ENCODE results near the gene BATF3.

BATF3 gene

GRCh38 chr1:212721388-212722247 is 22.0 kb upstream of the BATF3 start:
- H2AFZ ChIP-seq (ENCODE audit: low read depth, low read length): no peak overlapping the region
- no peak overlapping the region for H3K4me2 ChIP-seq (ENCODE audit: low read length)
- H3K4me3 ChIP-seq (ENCODE audit: low read length): no peak overlapping the region
- H3K27ac ChIP-seq (ENCODE audit: low read length): no peak overlapping the region
- H3K27me3 ChIP-seq (ENCODE audit: low read depth, low read length): no peaks in the 10 kb centered on the region
- TF ChIP-seq EZH2phosphoT487 (IDR thresholded peaks at IDR 0.05; ENCODE audit: low read depth): no peak
- TF ChIP-seq CTCF (IDR thresholded peaks at IDR 0.05; ENCODE audit: low read depth, low read length): no peak
- H3K79me2 ChIP-seq (ENCODE audit: low read length): no peaks in the 10 kb centered on the region
- H3K9ac ChIP-seq (ENCODE audit: low read length): no peak overlapping the region
- peaks cover 9% of the 10 kb centered on the region for H3K36me3 ChIP-seq (replicated peaks; ENCODE audit: low read depth, low read length)
- H3K9me3 ChIP-seq (ENCODE audit: insufficient read depth, low read length): no peaks in the 10 kb centered on the region
- H4K20me1 ChIP-seq (ENCODE audit: insufficient read depth, low read length): no peaks in the 10 kb centered on the region
- H3K4me1 ChIP-seq (ENCODE audit: low read length): peaks cover 6% of the 10 kb centered on the region

GRCh38 chr1:212719633-212720032 is 20.0 kb upstream of the BATF3 start:
- TF ChIP-seq EZH2phosphoT487 (IDR thresholded peaks at IDR 0.05; ENCODE audit: low read depth): no peak
- no peak for TF ChIP-seq CTCF (IDR thresholded peaks at IDR 0.05; ENCODE audit: low read depth, low read length)

DNA sequence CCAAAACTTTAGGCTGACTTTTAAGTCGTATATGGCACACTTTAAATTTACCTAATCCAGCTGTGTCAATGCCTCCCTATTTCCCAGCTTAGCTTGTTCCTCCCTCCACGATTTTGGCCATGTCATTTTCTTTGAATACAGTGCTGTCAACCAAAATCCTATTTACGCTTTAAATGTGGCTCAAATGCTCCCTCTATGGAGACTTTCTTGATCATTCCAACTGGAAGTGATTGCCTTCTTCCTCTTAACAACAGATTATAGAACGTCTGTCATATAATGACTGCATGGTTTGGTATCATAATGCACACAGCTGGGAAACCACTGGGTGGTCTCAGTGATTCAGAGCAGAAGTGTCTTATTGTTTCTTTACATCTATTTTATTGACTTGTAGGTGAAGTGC is 18.9 kb upstream of the BATF3 start:
- Histone ChIP-seq H3K9ac (ENCODE audit: low read length) (no peak overlapping the region), H3K27ac (ENCODE audit: low read length) (no peak overlapping the region), H3K4me2 (ENCODE audit: low read length) (no peak overlapping the region), H3K36me3 (replicated peaks; ENCODE audit: low read depth, low read length) (no peaks in the 10 kb centered on the region), H4K20me1 (ENCODE audit: insufficient read depth, low read length) (no peaks in the 10 kb centered on the region), H3K4me1 (ENCODE audit: low read length) (peaks cover 6% of the 10 kb centered on the region), H2AFZ (ENCODE audit: low read depth, low read length) (no peak overlapping the region), H3K9me3 (ENCODE audit: insufficient read depth, low read length) (no peaks in the 10 kb centered on the region), H3K79me2 (ENCODE audit: low read length) (no peaks in the 10 kb centered on the region), H3K4me3 (ENCODE audit: low read length) (no peak overlapping the region), H3K27me3 (ENCODE audit: low read depth, low read length) (no peaks in the 10 kb centered on the region)
- TF ChIP-seq CTCF (IDR thresholded peaks at IDR 0.05; ENCODE audit: low read depth, low read length) (no peak), EZH2phosphoT487 (IDR thresholded peaks at IDR 0.05; ENCODE audit: low read depth) (no peak)

More at GRCh38 chr1:212719633-212720032, 20.0 kb upstream of the BATF3 start:
- Histone ChIP-seq H3K4me3 (ENCODE audit: low read length) (no peak overlapping the region), H3K27ac (ENCODE audit: low read length) (no peak overlapping the region), H4K20me1 (ENCODE audit: insufficient read depth, low read length) (no peaks in the 10 kb centered on the region), H3K79me2 (ENCODE audit: low read length) (no peaks in the 10 kb centered on the region), H3K4me2 (ENCODE audit: low read length) (no peak overlapping the region), H3K27me3 (ENCODE audit: low read depth, low read length) (no peaks in the 10 kb centered on the region), H3K9ac (ENCODE audit: low read length) (no peak overlapping the region), H3K36me3 (replicated peaks; ENCODE audit: low read depth, low read length) (no peaks in the 10 kb centered on the region), H2AFZ (ENCODE audit: low read depth, low read length) (no peak overlapping the region), H3K9me3 (ENCODE audit: insufficient read depth, low read length) (no peaks in the 10 kb centered on the region), H3K4me1 (ENCODE audit: low read length) (peaks cover 6% of the 10 kb centered on the region)

- H4K20me1 ChIP-seq (ENCODE audit: insufficient read depth, low read length): no peaks in the 10 kb centered on the region
- H3K9me3 ChIP-seq (ENCODE audit: insufficient read depth, low read length): no peaks in the 10 kb centered on the region
- no peak overlapping the region for H3K4me2 ChIP-seq (ENCODE audit: low read length)
- no peaks in the 10 kb centered on the region for H3K79me2 ChIP-seq (ENCODE audit: low read length)
- H3K4me3 ChIP-seq (ENCODE audit: low read length): no peak overlapping the region
- no peaks in the 10 kb centered on the region for H3K36me3 ChIP-seq (replicated peaks; ENCODE audit: low read depth, low read length)
- H2AFZ ChIP-seq (ENCODE audit: low read depth, low read length): no peak overlapping the region
- H3K27ac ChIP-seq (ENCODE audit: low read length): no peak overlapping the region
- H3K27me3 ChIP-seq (ENCODE audit: low read depth, low read length): no peaks in the 10 kb centered on the region
- peaks cover 7% of the 10 kb centered on the region for H3K4me1 ChIP-seq (ENCODE audit: low read length)
- TF ChIP-seq EZH2phosphoT487 (IDR thresholded peaks at IDR 0.05; ENCODE audit: low read depth) (no peak), CTCF (IDR thresholded peaks at IDR 0.05; ENCODE audit: low read depth, low read length) (no peak)
- no peak overlapping the region for H3K9ac ChIP-seq (ENCODE audit: low read length)
Measured at GRCh38 chr1:212716161-212716560, 16.5 kb upstream of the BATF3 start.
